NT2/D1 (cell line): ENCODE measurements around the gene TMEM163.

Experiments
- SUZ12 ChIP-seq: IDR thresholded peaks from 2 replicates; pipeline ENCODE4 v1.6.1; 2011; ENCODE audit not compliant: insufficient read length, insufficient read depth; ENCODE audit errors: extremely low read depth
- YY1 ChIP-seq: IDR thresholded peaks from 2 replicates; pipeline ENCODE4 v1.6.1; 2011; ENCODE audit not compliant: insufficient read length, insufficient read depth
- ZNF274 ChIP-seq: IDR thresholded peaks from 2 replicates; pipeline ENCODE4 v1.6.1; 2011; ENCODE audit warnings: mild to moderate bottlenecking, low read depth, low read length

GRCh38 chr2:134609924-134610513, 108.8 kb downstream of the TMEM163 start:
- TF ChIP-seq YY1 (no peak), ZNF274 (no peak), SUZ12 (no peak)
